Vagina (tissue), 2 donors: ENCODE data around the gene NAV2. TPM values are rescaled to one million over a fixed set of nuclear protein-coding genes. Genes with fewer than 3 reads are reported as not detected.

Source experiments
- DNase-seq, 2 donors: peaks; one replicate each; pipeline ENCODE4 v3.0.0-alpha.2; 2017; ENCODE audit errors: extremely low spot score in 2 of 2
- H3K27ac ChIP-seq: fragments of 200-600 bp; sonication (generic); one replicate; pipeline ENCODE4 v1.5.1; 2019
- H3K27me3 ChIP-seq: fragments of 200-600 bp; sonication (generic); one replicate; pipeline ENCODE4 v1.5.1; 2019
- H3K36me3 ChIP-seq, 2 donors: fragments of 200-600 bp; sonication (generic); one replicate each; pipeline ENCODE4 v1.5.1; 2017 to 2019
- H3K4me1 ChIP-seq: fragments of 200-600 bp; sonication (generic); one replicate; pipeline ENCODE4 v1.5.1; 2019
- H3K4me3 ChIP-seq, 2 donors: fragments of 200-600 bp; sonication (generic); 1 replicate in 1 of 2; 2 replicates in 1 of 2; pipeline ENCODE4 v1.5.1; 2016 to 2019
- H3K9me3 ChIP-seq: fragments of 200-600 bp; sonication (generic); one replicate; pipeline ENCODE4 v1.5.1; 2019
- CTCF ChIP-seq, 3 experiments: fragments of 450-650 bp in 2 of 3; fragments of 200-600 bp in 1 of 3; sonication (generic) in 1 of 3; IDR thresholded peaks; one replicate each; pipeline ENCODE4 v1.5.1; 2017 to 2019; ENCODE audit warnings: antibody characterized with exemption in 3 of 3, mild to moderate bottlenecking in 2 of 3, moderate library complexity in 2 of 3
- POLR2A ChIP-seq, 2 donors: fragments of 450-650 bp; IDR thresholded peaks; one replicate each; pipeline ENCODE4 v1.6.1; 2017; ENCODE audit warnings: antibody characterized with exemption in 2 of 2, mild to moderate bottlenecking in 2 of 2, moderate library complexity in 2 of 2
- POLR2AphosphoS5 ChIP-seq, 2 donors: sonication (generic); formaldehyde crosslinking; IDR thresholded peaks; one replicate each; pipeline ENCODE4 v1.9.0; 2017; ENCODE audit warnings: antibody characterized with exemption in 2 of 2, mild to moderate bottlenecking in 2 of 2, low read depth in 1 of 2; ENCODE audit not compliant: insufficient read depth in 1 of 2
- intact Hi-C: fragments of 100-400 bp; cut with DNase I; formaldehyde crosslinking; loops from one replicate; pipeline ENCODE4 v1.15.1; 2023
- total RNA-seq: library from RNA; depleted of rRNA; stranded (reverse); fragments of >200 nt; gene quantifications from one replicate; pipeline ENCODE4 v1.2.3, GENCODE V29; 2016

The NAV2 gene
- total RNA-seq, 1 donor from 2014 or later, result 25.3 TPM

GRCh38 chr11:19794161-19794560, 81.5 kb downstream of the NAV2 start:
- Histone ChIP-seq H3K27ac (no peak overlapping the region), H3K27me3 (no peaks in the 10 kb centered on the region), H3K9me3 (no peaks in the 10 kb centered on the region), H3K4me3 (no peak overlapping the region), H3K4me1 (peaks cover 19% of the 10 kb centered on the region), H3K36me3 (no peaks in the 10 kb centered on the region)
- intact Hi-C loops, result no loop called here
- no peak for DNase-seq
- TF ChIP-seq POLR2AphosphoS5 (IDR thresholded peaks at IDR 0.05; ENCODE audit: insufficient read depth in 1 of 2, low read depth in 1 of 2), result no peak
- TF ChIP-seq POLR2A (IDR thresholded peaks at IDR 0.05), result no peak
- TF ChIP-seq CTCF (IDR thresholded peaks at IDR 0.05), result no peak

- no peaks in the 10 kb centered on the region for H3K36me3 ChIP-seq
- no peak for TF ChIP-seq POLR2AphosphoS5 (IDR thresholded peaks at IDR 0.05; ENCODE audit: insufficient read depth in 1 of 2, low read depth in 1 of 2)
- no peak for TF ChIP-seq CTCF (IDR thresholded peaks at IDR 0.05)
- TF ChIP-seq POLR2A (IDR thresholded peaks at IDR 0.05), result no peak
- no peak for DNase-seq
- peaks cover 16% of the 10 kb centered on the region for H3K4me1 ChIP-seq
- intact Hi-C loops, result no loop called here
- H3K27me3 ChIP-seq, result no peaks in the 10 kb centered on the region
- H3K4me3 ChIP-seq, result no peak overlapping the region
- no peaks in the 10 kb centered on the region for H3K9me3 ChIP-seq
- no peak overlapping the region for H3K27ac ChIP-seq
These were observed 82.4 kb downstream of the NAV2 start for GRCh38 chr11:19795082-19795481.

GRCh38 chr11:19800162-19800561, 87.5 kb downstream of the NAV2 start:
- Histone ChIP-seq H3K4me3 (no peak overlapping the region), H3K27me3 (no peaks in the 10 kb centered on the region), H3K27ac (no peak overlapping the region), H3K9me3 (no peaks in the 10 kb centered on the region), H3K4me1 (peaks cover 23% of the 10 kb centered on the region), H3K36me3 (no peaks in the 10 kb centered on the region)
- DNase-seq, result no peak
- intact Hi-C loops, result no loop called here
- TF ChIP-seq POLR2AphosphoS5 (IDR thresholded peaks at IDR 0.05; ENCODE audit: insufficient read depth in 1 of 2, low read depth in 1 of 2), result no peak
- no peak for TF ChIP-seq CTCF (IDR thresholded peaks at IDR 0.05)
- TF ChIP-seq POLR2A (IDR thresholded peaks at IDR 0.05), result no peak

GRCh38 chr11:19800714-19801519, 88.3 kb downstream of the NAV2 start:
- no peaks in the 10 kb centered on the region for H3K36me3 ChIP-seq
- H3K9me3 ChIP-seq, result no peaks in the 10 kb centered on the region
- H3K4me3 ChIP-seq, result no peak overlapping the region
- intact Hi-C loops, result no loop called here
- H3K27me3 ChIP-seq, result no peaks in the 10 kb centered on the region
- no peak overlapping the region for H3K27ac ChIP-seq
- H3K4me1 ChIP-seq, result peaks cover 23% of the 10 kb centered on the region
- no peak for TF ChIP-seq POLR2AphosphoS5 (IDR thresholded peaks at IDR 0.05; ENCODE audit: insufficient read depth in 1 of 2, low read depth in 1 of 2)
- TF ChIP-seq CTCF (IDR thresholded peaks at IDR 0.05), result no peak
- no peak for TF ChIP-seq POLR2A (IDR thresholded peaks at IDR 0.05)
- DNase-seq, result no peak

- H3K9me3 ChIP-seq, result no peaks in the 10 kb centered on the region
- no peaks in the 10 kb centered on the region for H3K36me3 ChIP-seq
- no peaks in the 10 kb centered on the region for H3K27me3 ChIP-seq
- H3K27ac ChIP-seq, result no peak overlapping the region
- intact Hi-C loops, result no loop called here
- TF ChIP-seq CTCF (IDR thresholded peaks at IDR 0.05) (no peak), POLR2AphosphoS5 (IDR thresholded peaks at IDR 0.05; ENCODE audit: insufficient read depth in 1 of 2, low read depth in 1 of 2) (no peak), POLR2A (IDR thresholded peaks at IDR 0.05) (no peak)
- DNase-seq, result no peak
- H3K4me3 ChIP-seq, result no peak overlapping the region
- peaks cover 23% of the 10 kb centered on the region for H3K4me1 ChIP-seq
These were observed 90.2 kb downstream of the NAV2 start for GRCh38 chr11:19802773-19803293.
